ENCODE data around the gene SF3B2. TPM values are rescaled to one million over a fixed set of nuclear protein-coding genes. Genes with fewer than 3 reads are reported as not detected.
A peak's percentile ranks its signal among the peaks of the same experiment; 100 is the strongest.

The SF3B2 gene
- total and polyA plus RNA-seq, 9 of the 15 experiments (the other 6 are each of a cell fraction or from before 2014, with no cell fraction given) = 58.3 to 248 (median 157) TPM

- no peak for TF ChIP-seq CHAMP1 (IDR thresholded peaks at IDR 0.05)
- no peak; the same call in 1 of the 2 replicates for TF ChIP-seq EGR1 (conservative IDR thresholded peaks at IDR 0.05)
- no peak for TF ChIP-seq SAFB2 (IDR thresholded peaks at IDR 0.05; ENCODE audit: borderline replicate concordance, low read depth, low read length, severe bottlenecking)
- no peak for TF ChIP-seq SMAD1 (IDR thresholded peaks at IDR 0.05; ENCODE audit: low read depth, low read length, partially characterized antibody)
- TF ChIP-seq ZNF41 (CRISPR knock-in tag; conservative IDR thresholded peaks at IDR 0.05) = no peak
- TF ChIP-seq CHD1 (IDR thresholded peaks at IDR 0.05; ENCODE audit: low read length) = no peak
- TF ChIP-seq SRSF9 (IDR thresholded peaks at IDR 0.05; ENCODE audit: borderline replicate concordance, low read depth, low read length) = no peak
- no peak for TF ChIP-seq DDX20 (tag; IDR thresholded peaks at IDR 0.05; ENCODE audit: low read depth)
- no peak for TF ChIP-seq TCF7 (IDR thresholded peaks at IDR 0.05; ENCODE audit: borderline replicate concordance)
- no peak for TF ChIP-seq ZNF165 (CRISPR knock-in tag; IDR thresholded peaks at IDR 0.05; ENCODE audit: borderline replicate concordance)
- TF ChIP-seq ZFX (CRISPR knock-in tag; IDR thresholded peaks at IDR 0.05) = peak; percentile 91
- TF ChIP-seq MAZ (CRISPR knock-in tag; conservative IDR thresholded peaks at IDR 0.05 in 1 of 2, IDR thresholded peaks at IDR 0.05 in 1 of 2) = peak; percentile 63 to 79
- no peak for TF ChIP-seq KLF13 (tag; IDR thresholded peaks at IDR 0.05; ENCODE audit: borderline replicate concordance, low read depth)
- TF ChIP-seq CTBP1 (IDR thresholded peaks at IDR 0.05; ENCODE audit: borderline replicate concordance) = peak; percentile 45; the same call in 1 of the 2 replicates
- no peak for TF ChIP-seq CEBPZ (IDR thresholded peaks at IDR 0.05; ENCODE audit: borderline replicate concordance, low read depth, low read length)
- peak; percentile 71 for TF ChIP-seq DEAF1 (CRISPR knock-in tag; IDR thresholded peaks at IDR 0.05)
- no peak for TF ChIP-seq BDP1 (IDR thresholded peaks at IDR 0.05; ENCODE audit: insufficient read depth, insufficient read length)
- no peak for TF ChIP-seq MXI1 (IDR thresholded peaks at IDR 0.05; ENCODE audit: low read depth, low read length)
- TF ChIP-seq NEUROD1 (IDR thresholded peaks at IDR 0.05; ENCODE audit: borderline replicate concordance, low read depth, low read length, partially characterized antibody) = peak; percentile 21
- TF ChIP-seq PURB (CRISPR knock-in tag; IDR thresholded peaks at IDR 0.05; ENCODE audit: low read depth) = no peak
- no peak for TF ChIP-seq RAD51 (IDR thresholded peaks at IDR 0.05; ENCODE audit: borderline replicate concordance, low read depth)
These were observed 29.6 kb upstream of the SF3B2 start (continued) for GRCh38 chr11:66022401-66023185.

All from K562 (cell line).